Ovary (tissue), 9 donors: ENCODE results near the gene OR2H2. TPM values are rescaled to one million over a fixed set of nuclear protein-coding genes. Genes with fewer than 3 reads are reported as not detected.
A peak's percentile ranks its signal among the peaks of the same experiment; 100 is the strongest.

Source experiments
- DNase-seq, 5 donors: peaks; one replicate each; pipeline ENCODE4 v3.0.0-alpha.2; 2019 to 2020
- H3K27ac ChIP-seq, 2 donors: fragments of 200-600 bp; one replicate each; pipeline versions ENCODE4 v1.5.1 to v1.8.0; 2019 to 2022
- H3K27me3 ChIP-seq: fragments of 200-600 bp; one replicate; pipeline ENCODE4 v1.8.0; 2022
- H3K36me3 ChIP-seq: fragments of 200-600 bp; sonication (generic); one replicate; pipeline ENCODE4 v1.5.1; 2019
- H3K4me1 ChIP-seq: one replicate; pipeline ENCODE4 v1.8.1; 2013; ENCODE audit warnings: mild to moderate bottlenecking, moderate library complexity; ENCODE audit not compliant: insufficient read depth
- H3K4me3 ChIP-seq: fragments of 200-600 bp; sonication (generic); one replicate; pipeline ENCODE4 v1.5.1; 2017
- H3K9me3 ChIP-seq, 2 donors: fragments of 200-600 bp in 1 of 2; sonication (generic) in 1 of 2; one replicate each; pipeline versions ENCODE4 v1.5.1 to v1.8.1; 2013 to 2019; ENCODE audit warnings: mild to moderate bottlenecking in 1 of 2, moderate library complexity in 1 of 2
- EP300 ChIP-seq: sonication (generic); formaldehyde crosslinking; IDR thresholded peaks from one replicate; pipeline ENCODE4 v1.6.1; 2017; ENCODE audit warnings: antibody characterized with exemption
- POLR2A ChIP-seq: fragments of 450-650 bp; IDR thresholded peaks from one replicate; pipeline ENCODE4 v1.6.1; 2017; ENCODE audit warnings: antibody characterized with exemption, mild to moderate bottlenecking, moderate library complexity
- WGBS, 3 donors: extraction: QIAGEN DNeasy Blood & Tissue Kit in 1 of 3; methylation state at CpG; one replicate each; pipeline versions ENCODE4 v1.1.5 to v1.1.7; 2013 to 2017; 5-methylcytosine and 5-hydroxymethylcytosine counted together
- intact Hi-C, 4 donors: fragments of 100-400 bp; cut with DNase I; formaldehyde crosslinking; loops; one replicate each; pipeline versions ENCODE4 v1.11.0 to v1.15.1; 2022 to 2023
- polyA plus RNA-seq, 2 donors: library from polyadenylated mRNA; stranded (reverse); fragments of 200-250 nt in 1 of 2; fragments of 350-450 nt in 1 of 2; fragmentation: Illumina TruSeq in 1 of 2; extraction: RNeasy Lipid Tissue Mini Kit (QIAGEN cat#74804) in 1 of 2; gene quantifications; one replicate each; pipeline ENCODE4 v1.2.3, GENCODE V29; 2013 to 2014
- total RNA-seq, 7 donors: library from RNA; depleted of rRNA in 2 of 7; stranded (reverse); fragments of >200 nt in 2 of 7; fragmentation: NEBNext Ultra II Directional in 3 of 7; extraction: Animal tissue kit (Norgen Biotek cat#: 25700) in 3 of 7; gene quantifications; one replicate each; pipeline versions ENCODE4 v1.1.0 to v1.2.4, GENCODE V29; 2016 to 2023
- TF ChIP-seq, protein P1 (sequence below), 3 donors: fragments of 450-650 bp in 2 of 3; fragments of 200-600 bp in 1 of 3; IDR thresholded peaks; one replicate each; pipeline versions ENCODE4 v1.5.1 to v1.8.0; 2016 to 2022; ENCODE audit warnings: antibody characterized with exemption in 3 of 3, mild to moderate bottlenecking in 1 of 3
- donor health status: DM: no; HTN: no; CAD: no; lungs with moderate emphysema.
- donor health status: DM: no; HTN: no; CAD: no.
- donor health status: Bipolar disorder and iron deficiency.
- donor health status: DM: yes; HTN: yes; CAD: no.
- donor health status: DM: no; HTN: no; CAD: no.
- donor health status: DM: yes; HTN: yes; CAD: no.

OR2H2 gene
- total and polyA plus RNA-seq, 9 donors, result not detected

DNA sequence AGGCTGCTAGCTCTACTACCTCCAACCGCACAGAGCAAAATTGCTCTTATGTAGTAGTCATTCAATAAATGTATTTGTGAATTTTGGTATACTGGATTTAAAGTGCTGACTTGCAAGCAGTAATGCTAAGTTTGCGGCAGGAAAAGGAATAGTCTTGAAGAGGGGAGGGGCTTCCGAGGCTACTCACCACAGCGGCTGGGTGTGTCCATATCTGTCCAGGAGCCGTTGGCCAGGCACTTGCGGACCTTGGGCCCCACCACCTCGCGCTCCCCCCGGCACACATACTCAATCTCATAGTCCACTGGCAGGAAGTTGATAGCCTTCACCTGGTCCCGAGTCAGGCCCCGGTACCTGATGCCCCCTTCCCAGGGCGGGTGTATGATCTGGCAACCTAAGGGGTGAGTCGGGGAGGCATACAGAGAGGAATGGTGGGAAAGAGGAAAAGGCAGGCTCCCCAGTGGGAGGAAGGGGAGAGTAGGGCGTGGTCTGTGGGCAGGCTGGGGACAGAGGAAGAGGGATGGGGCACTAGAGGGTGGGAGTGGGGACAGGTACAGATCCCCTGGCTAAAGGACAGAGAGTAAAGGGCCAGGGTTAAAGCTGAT, 46.4 kb downstream of the OR2H2 start:
- peak in 3 of 5 donors; percentile 15 to 32 (median 31) for DNase-seq
- H3K27ac ChIP-seq, result no peak overlapping the region
- no peaks in the 10 kb centered on the region for H3K36me3 ChIP-seq
- H3K4me3 ChIP-seq, result no peak overlapping the region
- intact Hi-C loops, result no loop called here
- no peaks in the 10 kb centered on the region for H3K27me3 ChIP-seq
- TF ChIP-seq POLR2A, result no peak
- H3K9me3 ChIP-seq, result no peaks in the 10 kb centered on the region
- peaks cover 11% of the 10 kb centered on the region for H3K4me1 ChIP-seq
- 74 to 85% (median 77%) methylated on average over 14 of the region's 14 CpGs for WGBS, 3 donors

DNA sequence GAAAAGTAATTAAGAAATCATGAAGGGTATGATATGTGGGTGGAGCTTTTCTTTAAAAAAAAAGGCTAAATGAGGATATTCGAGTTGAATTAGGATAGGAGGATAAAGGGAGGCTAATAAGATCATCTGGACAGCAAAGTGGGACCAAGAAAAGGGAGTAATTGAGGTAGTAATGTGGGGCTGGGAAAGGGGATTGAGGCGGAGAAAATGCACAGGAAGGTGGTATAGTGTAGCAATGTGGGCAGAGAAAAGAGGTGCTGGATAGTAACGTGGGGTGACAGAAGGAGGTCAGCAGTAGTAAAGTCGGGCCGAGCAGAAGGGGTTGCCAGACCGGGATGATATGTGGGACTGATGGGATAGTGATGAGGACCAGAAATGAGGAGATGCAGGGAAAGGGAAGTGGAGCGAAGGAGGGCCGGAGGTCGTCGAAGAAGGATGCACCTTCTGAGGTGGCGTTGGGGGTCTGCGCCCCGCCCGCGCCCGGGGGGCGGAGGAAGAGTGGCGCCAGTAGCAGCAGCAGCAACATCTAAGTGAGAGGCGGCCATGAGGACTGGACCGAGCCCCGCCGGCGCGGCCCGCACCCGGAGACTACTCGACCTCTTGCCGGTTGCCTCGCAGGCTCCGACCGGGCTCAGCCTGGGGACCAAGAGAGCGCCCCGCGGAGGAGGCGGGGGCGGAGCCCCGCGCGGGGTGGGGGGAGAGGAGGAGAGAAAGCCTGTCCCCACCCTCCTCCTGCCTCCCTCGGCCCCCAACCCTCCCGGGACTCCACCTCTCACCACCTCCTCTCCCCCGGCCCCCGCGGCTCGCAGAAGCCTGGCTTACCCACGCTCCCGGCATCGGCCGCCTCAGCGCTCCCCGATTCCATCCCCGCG, 47.2 kb downstream of the OR2H2 start:
- TF ChIP-seq, protein P1, sequence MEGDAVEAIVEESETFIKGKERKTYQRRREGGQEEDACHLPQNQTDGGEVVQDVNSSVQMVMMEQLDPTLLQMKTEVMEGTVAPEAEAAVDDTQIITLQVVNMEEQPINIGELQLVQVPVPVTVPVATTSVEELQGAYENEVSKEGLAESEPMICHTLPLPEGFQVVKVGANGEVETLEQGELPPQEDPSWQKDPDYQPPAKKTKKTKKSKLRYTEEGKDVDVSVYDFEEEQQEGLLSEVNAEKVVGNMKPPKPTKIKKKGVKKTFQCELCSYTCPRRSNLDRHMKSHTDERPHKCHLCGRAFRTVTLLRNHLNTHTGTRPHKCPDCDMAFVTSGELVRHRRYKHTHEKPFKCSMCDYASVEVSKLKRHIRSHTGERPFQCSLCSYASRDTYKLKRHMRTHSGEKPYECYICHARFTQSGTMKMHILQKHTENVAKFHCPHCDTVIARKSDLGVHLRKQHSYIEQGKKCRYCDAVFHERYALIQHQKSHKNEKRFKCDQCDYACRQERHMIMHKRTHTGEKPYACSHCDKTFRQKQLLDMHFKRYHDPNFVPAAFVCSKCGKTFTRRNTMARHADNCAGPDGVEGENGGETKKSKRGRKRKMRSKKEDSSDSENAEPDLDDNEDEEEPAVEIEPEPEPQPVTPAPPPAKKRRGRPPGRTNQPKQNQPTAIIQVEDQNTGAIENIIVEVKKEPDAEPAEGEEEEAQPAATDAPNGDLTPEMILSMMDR (IDR thresholded peaks at IDR 0.05), result no peak
- TF ChIP-seq EP300, result no peak
- TF ChIP-seq POLR2A, result no peak
- Histone ChIP-seq H3K4me3 (peak overlapping the region; percentile 79), H3K9me3 (no peaks in the 10 kb centered on the region), H3K27ac (peak overlapping the region; percentile 31 to 43), H3K27me3 (no peaks in the 10 kb centered on the region), H3K4me1 (peaks cover 11% of the 10 kb centered on the region), H3K36me3 (no peaks in the 10 kb centered on the region)
- peak; percentile 71 to 81 (median 78) for DNase-seq
- WGBS, 3 donors, result 3 to 4% (median 4%) methylated on average over 24 to 53 of the region's 53 CpGs
- intact Hi-C loops, result no loop called here

DNA sequence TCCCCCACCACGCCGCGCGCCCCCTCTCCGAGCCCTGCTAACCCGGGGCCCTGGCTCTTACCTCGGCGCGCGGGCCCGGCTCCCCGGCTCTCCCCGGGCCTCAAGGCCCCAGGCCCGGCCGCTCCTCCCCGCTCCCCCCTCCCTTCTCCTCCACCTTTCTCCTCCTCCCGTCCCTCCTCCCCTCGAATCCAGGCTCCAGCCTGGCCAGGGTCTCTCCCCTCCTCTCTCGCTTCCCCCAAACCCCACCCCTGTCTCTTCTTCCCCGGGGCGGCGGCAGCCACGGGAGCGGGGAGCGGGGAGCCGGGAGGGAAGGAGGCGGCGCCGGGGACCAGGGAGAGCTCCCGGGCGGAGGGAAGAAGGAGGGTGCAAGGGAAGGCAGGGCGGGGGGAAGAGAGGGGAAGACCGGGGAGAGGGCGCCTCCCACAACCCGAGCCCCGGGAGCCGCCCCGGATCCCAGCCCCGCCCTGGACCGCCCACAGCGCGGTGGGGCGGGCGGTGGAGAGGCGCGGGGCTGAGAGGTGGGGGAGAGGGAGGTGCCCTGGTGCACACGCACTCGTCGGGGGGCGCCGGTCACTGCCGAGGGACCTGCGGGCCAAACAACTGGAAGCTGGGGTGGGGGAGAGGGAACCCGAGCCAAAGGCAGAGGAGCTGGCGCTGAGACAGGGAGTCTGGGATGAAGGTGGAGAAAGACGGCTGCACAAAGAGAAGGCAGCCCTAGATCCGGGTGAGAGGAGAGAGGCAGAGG, 48.0 kb downstream of the OR2H2 start, which contains the start of gene GABBR1:
TSS of gene GABBR1 (minus strand) at position 395 of the 745 bp plus-strand sequence. CDS start 798 bp downstream, outside the sequence.
- Histone ChIP-seq H3K36me3 (no peaks in the 10 kb centered on the region), H3K4me1 (peaks cover 11% of the 10 kb centered on the region), H3K27me3 (no peaks in the 10 kb centered on the region), H3K27ac (peak within 1 kb of the TSS; percentile 31 to 43), H3K4me3 (peak within 1 kb of the TSS; percentile 79), H3K9me3 (no peaks in the 10 kb centered on the region)
- DNase-seq, result peak; percentile 85 to 90 (median 90)
- intact Hi-C loops, result no loop called here
- peak; percentile 39 for TF ChIP-seq POLR2A
- TF ChIP-seq, protein P1 (IDR thresholded peaks at IDR 0.05), result no peak
- 0 to 1% (median 1%) methylated on average over 38 to 57 of the region's 57 CpGs for WGBS, 3 donors

DNA sequence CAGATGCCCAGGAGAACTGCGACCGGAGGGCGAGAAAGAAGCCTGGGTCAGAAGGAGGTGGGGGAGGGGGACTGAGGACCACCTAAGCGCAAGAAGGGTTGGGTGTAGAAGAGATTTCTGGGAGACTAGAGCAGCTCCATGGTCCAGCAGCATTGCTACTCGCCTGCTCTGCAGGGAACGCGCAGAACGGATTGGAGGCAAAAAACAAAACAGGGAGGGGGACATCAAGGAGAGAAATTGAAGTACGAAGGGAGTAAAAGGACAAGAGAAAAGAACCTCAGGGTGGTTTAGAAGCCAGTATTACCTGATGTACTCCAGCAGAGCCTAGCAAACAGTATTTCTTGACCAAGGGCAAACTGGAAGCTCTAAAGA, 48.6 kb downstream of the OR2H2 start:
- TF ChIP-seq, protein P1 (IDR thresholded peaks at IDR 0.05), result no peak
- TF ChIP-seq EP300 (no peak), POLR2A (no peak)
- H3K27ac ChIP-seq, result peak overlapping the region in 1 of 2 donors; percentile 43
- intact Hi-C loops, result no loop called here
- peak overlapping the region; percentile 79 for H3K4me3 ChIP-seq
- 0 to 1% (median 0%) methylated on average over 9 of the region's 9 CpGs for WGBS, 3 donors
- H3K36me3 ChIP-seq, result no peaks in the 10 kb centered on the region
- peaks cover 11% of the 10 kb centered on the region for H3K4me1 ChIP-seq
- H3K9me3 ChIP-seq, result no peaks in the 10 kb centered on the region
- no peak for DNase-seq
- H3K27me3 ChIP-seq, result no peaks in the 10 kb centered on the region
